Measurements from ENCODE around the gene RNF26.

DNA sequence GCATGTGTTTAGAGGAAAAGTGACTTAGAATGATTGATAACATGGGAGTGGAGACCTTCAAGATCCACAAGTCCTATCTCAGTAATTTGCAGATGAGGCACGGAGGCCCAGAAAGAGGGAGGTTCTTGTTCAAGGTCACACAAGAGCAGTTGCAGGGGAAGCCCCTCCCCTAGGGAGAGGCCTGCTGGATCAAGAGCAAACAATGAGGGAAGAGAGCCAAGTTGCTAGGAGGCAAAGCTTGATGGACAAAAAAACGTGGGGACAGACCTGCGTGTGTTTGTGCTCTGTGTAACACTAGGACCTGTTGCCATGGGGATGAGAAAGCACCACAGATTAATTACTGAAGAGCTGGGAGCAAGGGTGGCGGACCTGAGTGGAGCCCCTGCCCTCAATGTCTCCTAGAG, 18.5 kb downstream of the RNF26 start:
- TF ChIP-seq, protein P1, sequence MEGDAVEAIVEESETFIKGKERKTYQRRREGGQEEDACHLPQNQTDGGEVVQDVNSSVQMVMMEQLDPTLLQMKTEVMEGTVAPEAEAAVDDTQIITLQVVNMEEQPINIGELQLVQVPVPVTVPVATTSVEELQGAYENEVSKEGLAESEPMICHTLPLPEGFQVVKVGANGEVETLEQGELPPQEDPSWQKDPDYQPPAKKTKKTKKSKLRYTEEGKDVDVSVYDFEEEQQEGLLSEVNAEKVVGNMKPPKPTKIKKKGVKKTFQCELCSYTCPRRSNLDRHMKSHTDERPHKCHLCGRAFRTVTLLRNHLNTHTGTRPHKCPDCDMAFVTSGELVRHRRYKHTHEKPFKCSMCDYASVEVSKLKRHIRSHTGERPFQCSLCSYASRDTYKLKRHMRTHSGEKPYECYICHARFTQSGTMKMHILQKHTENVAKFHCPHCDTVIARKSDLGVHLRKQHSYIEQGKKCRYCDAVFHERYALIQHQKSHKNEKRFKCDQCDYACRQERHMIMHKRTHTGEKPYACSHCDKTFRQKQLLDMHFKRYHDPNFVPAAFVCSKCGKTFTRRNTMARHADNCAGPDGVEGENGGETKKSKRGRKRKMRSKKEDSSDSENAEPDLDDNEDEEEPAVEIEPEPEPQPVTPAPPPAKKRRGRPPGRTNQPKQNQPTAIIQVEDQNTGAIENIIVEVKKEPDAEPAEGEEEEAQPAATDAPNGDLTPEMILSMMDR (conservative IDR thresholded peaks at IDR 0.05) = no peak
- TF ChIP-seq ZFX (IDR thresholded peaks at IDR 0.05) = no peak
